GM19468 (cell line): ENCODE measurements around the gene HOXB7.

Experiments
- ATAC-seq: cut with Tn5 transposase; IDR thresholded peaks from one replicate; pipeline ENCODE4 v1.9.1; 2021; ENCODE audit warnings: mild to moderate bottlenecking, moderate library complexity, moderate number of reproducible peaks; ENCODE audit not compliant: unreplicated experiment; ENCODE audit errors: extremely low read depth

The HOXB7 gene

GRCh38 chr17:48559122-48559839 is 51.5 kb downstream of the HOXB7 start:
- ATAC-seq, result no peak

GRCh38 chr17:48558831-48559121 is 52.0 kb downstream of the HOXB7 start:
- no peak for ATAC-seq

GRCh38 chr17:48558057-48558830 is 52.6 kb downstream of the HOXB7 start:
- ATAC-seq, result no peak
